GM21576 (cell line): ENCODE measurements around the gene FAM184A.
"Not testable (repeated sequence)": the region's sequence is repeated elsewhere in the genome, so short reads cannot be mapped to it uniquely, and the experiment has no call there.

Experiments used
- ATAC-seq: cut with Tn5 transposase; IDR thresholded peaks from one replicate; pipeline ENCODE4 v1.9.1; 2021; ENCODE audit warnings: mild to moderate bottlenecking, moderate library complexity; ENCODE audit not compliant: unreplicated experiment

Gene FAM184A

GRCh38 chr6:119022796-119023195, 55.7 kb downstream of the FAM184A start:
- no peak for ATAC-seq

GRCh38 chr6:119020597-119021561, 57.6 kb downstream of the FAM184A start:
- ATAC-seq, result no peak

GRCh38 chr6:119015165-119015564, 63.3 kb downstream of the FAM184A start:
- ATAC-seq, result not testable (repeated sequence)

- no peak for ATAC-seq
Measured at GRCh38 chr6:119012521-119012920, 65.9 kb downstream of the FAM184A start.

- ATAC-seq, result not testable (repeated sequence)
Measured at GRCh38 chr6:119009266-119009665, 69.2 kb downstream of the FAM184A start.

- no peak for ATAC-seq
Measured at GRCh38 chr6:119006974-119007373, 71.5 kb downstream of the FAM184A start.

GRCh38 chr6:119002069-119002468, 76.4 kb downstream of the FAM184A start:
- no peak for ATAC-seq

- ATAC-seq, result no peak
Measured at GRCh38 chr6:118999494-119000040, 78.9 kb downstream of the FAM184A start.

GRCh38 chr6:118997426-118997825, 81.0 kb downstream of the FAM184A start:
- not testable (repeated sequence) for ATAC-seq

GRCh38 chr6:118996289-118996820, 82.1 kb downstream of the FAM184A start:
- no peak for ATAC-seq

- ATAC-seq, result no peak
Measured at GRCh38 chr6:118993803-118994251, 84.6 kb downstream of the FAM184A start.

GRCh38 chr6:118993358-118993757, 85.1 kb downstream of the FAM184A start:
- no peak for ATAC-seq

- no peak for ATAC-seq
Measured at GRCh38 chr6:118992186-118992795, 86.2 kb downstream of the FAM184A start.

GRCh38 chr6:118986312-118986711, 92.2 kb downstream of the FAM184A start:
- ATAC-seq, result no peak

GRCh38 chr6:118985123-118985830, 93.2 kb downstream of the FAM184A start:
- no peak for ATAC-seq

- no peak for ATAC-seq
Measured at GRCh38 chr6:118984342-118984741, 94.1 kb downstream of the FAM184A start.

- ATAC-seq, result no peak
Measured at GRCh38 chr6:118982575-118982911, 95.9 kb downstream of the FAM184A start.

- no peak for ATAC-seq
Measured at GRCh38 chr6:118981884-118982574, 96.4 kb downstream of the FAM184A start.

GRCh38 chr6:118980063-118980462, 98.4 kb downstream of the FAM184A start:
- ATAC-seq, result no peak

- no peak for ATAC-seq
Measured at GRCh38 chr6:118974790-118975189, 103.7 kb downstream of the FAM184A start.
